ENCODE measurements around the gene SLC25A39.
"Not testable (repeated sequence)": the region's sequence is repeated elsewhere in the genome, so short reads cannot be mapped to it uniquely, and the experiment has no call there.

GRCh38 chr17:44329516-44329915 is 4.9 kb upstream of the SLC25A39 start:
- TF ChIP-seq, protein P1, sequence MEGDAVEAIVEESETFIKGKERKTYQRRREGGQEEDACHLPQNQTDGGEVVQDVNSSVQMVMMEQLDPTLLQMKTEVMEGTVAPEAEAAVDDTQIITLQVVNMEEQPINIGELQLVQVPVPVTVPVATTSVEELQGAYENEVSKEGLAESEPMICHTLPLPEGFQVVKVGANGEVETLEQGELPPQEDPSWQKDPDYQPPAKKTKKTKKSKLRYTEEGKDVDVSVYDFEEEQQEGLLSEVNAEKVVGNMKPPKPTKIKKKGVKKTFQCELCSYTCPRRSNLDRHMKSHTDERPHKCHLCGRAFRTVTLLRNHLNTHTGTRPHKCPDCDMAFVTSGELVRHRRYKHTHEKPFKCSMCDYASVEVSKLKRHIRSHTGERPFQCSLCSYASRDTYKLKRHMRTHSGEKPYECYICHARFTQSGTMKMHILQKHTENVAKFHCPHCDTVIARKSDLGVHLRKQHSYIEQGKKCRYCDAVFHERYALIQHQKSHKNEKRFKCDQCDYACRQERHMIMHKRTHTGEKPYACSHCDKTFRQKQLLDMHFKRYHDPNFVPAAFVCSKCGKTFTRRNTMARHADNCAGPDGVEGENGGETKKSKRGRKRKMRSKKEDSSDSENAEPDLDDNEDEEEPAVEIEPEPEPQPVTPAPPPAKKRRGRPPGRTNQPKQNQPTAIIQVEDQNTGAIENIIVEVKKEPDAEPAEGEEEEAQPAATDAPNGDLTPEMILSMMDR (IDR thresholded peaks at IDR 0.05): not testable (repeated sequence)
- not testable (repeated sequence) for TF ChIP-seq EZH2, EZH2phosphoT487 (IDR thresholded peaks at IDR 0.05)

Measured in neural progenitor cell (in vitro differentiated cells).